Hepatocyte (in vitro differentiated cells): Measurements from ENCODE around the gene RNF25. TPM values are rescaled to one million over a fixed set of nuclear protein-coding genes. Genes with fewer than 3 reads are reported as not detected.

ENCODE experiments used
- DNase-seq: peaks from one replicate; pipeline ENCODE4 v3.0.0-alpha.2; 2016; ENCODE audit warnings: low spot score
- H2AFZ ChIP-seq: fragments of 200-600 bp; sonication (generic); 2 replicates; pipeline ENCODE4 v1.6.0; 2016; ENCODE audit warnings: antibody characterized with exemption, mild to moderate bottlenecking
- H3K27ac ChIP-seq: fragments of 200-600 bp; sonication (generic); 2 replicates; pipeline ENCODE4 v1.5.1; 2016; ENCODE audit warnings: mild to moderate bottlenecking
- H3K27me3 ChIP-seq: fragments of 200-600 bp; sonication (generic); 2 replicates; pipeline ENCODE4 v1.6.1; 2016
- H3K36me3 ChIP-seq: fragments of 200-600 bp; sonication (generic); replicated peaks from 2 replicates; pipeline ENCODE4 v1.5.1; 2016; ENCODE audit warnings: low read depth; ENCODE audit not compliant: insufficient read depth
- H3K4me1 ChIP-seq: fragments of 200-600 bp; sonication (generic); 2 replicates; pipeline ENCODE4 v1.5.1; 2016; ENCODE audit warnings: mild to moderate bottlenecking, moderate library complexity; ENCODE audit not compliant: insufficient read depth
- H3K4me2 ChIP-seq: fragments of 200-600 bp; sonication (generic); 2 replicates; pipeline ENCODE4 v1.6.0; 2016
- H3K4me3 ChIP-seq: fragments of 200-600 bp; sonication (generic); 2 replicates; pipeline ENCODE4 v1.5.1; 2016; ENCODE audit warnings: mild to moderate bottlenecking
- H3K79me2 ChIP-seq: fragments of 200-600 bp; sonication (generic); 2 replicates; pipeline ENCODE4 v1.6.0; 2017; ENCODE audit warnings: mild to moderate bottlenecking
- H3K9me2 ChIP-seq: fragments of 200-600 bp; sonication (generic); replicated peaks from 2 replicates; pipeline ENCODE4 v1.6.0; 2017; ENCODE audit warnings: mild to moderate bottlenecking; ENCODE audit not compliant: insufficient read depth
- H3K9me3 ChIP-seq: fragments of 200-600 bp; sonication (generic); 2 replicates; pipeline ENCODE4 v1.5.1; 2016; ENCODE audit warnings: low read depth, mild to moderate bottlenecking
- H4K20me1 ChIP-seq: fragments of 200-600 bp; sonication (generic); 2 replicates; pipeline ENCODE4 v1.6.0; 2016; ENCODE audit warnings: mild to moderate bottlenecking; ENCODE audit not compliant: insufficient read depth, poor library complexity, severe bottlenecking
- EZH2 ChIP-seq: fragments of 200-600 bp; sonication (generic); IDR thresholded peaks from 2 replicates; pipeline ENCODE4 v1.6.1; 2016; ENCODE audit warnings: antibody characterized with exemption, mild to moderate bottlenecking, borderline replicate concordance
- EZH2phosphoT487 ChIP-seq: fragments of 200-600 bp; sonication (generic); IDR thresholded peaks from one replicate; pipeline ENCODE4 v1.6.1; 2018; ENCODE audit warnings: antibody characterized with exemption, mild to moderate bottlenecking, low read depth, moderate library complexity; ENCODE audit not compliant: unreplicated experiment, severe bottlenecking
- WGBS: methylation state at CpG from one replicate; pipeline ENCODE4 v1.1.6; 2016; ENCODE audit warnings: low lambda C conversion rate; ENCODE audit errors: missing lambda C conversion rate; 5-methylcytosine and 5-hydroxymethylcytosine counted together
- polyA plus RNA-seq: library from polyadenylated mRNA; unstranded; fragments of >200 nt; fragmentation: Nextera tagmentation; extraction: Ambion mirVana; gene quantifications from 2 replicates; pipeline ENCODE4 v1.2.1, GENCODE V29; 2016
- total RNA-seq: library from RNA; depleted of rRNA; stranded (reverse); fragments of >200 nt; gene quantifications from 2 replicates; pipeline ENCODE4 v1.2.3, GENCODE V29; 2014
- TF ChIP-seq, protein P1 (sequence below): fragments of 200-600 bp; sonication (generic); IDR thresholded peaks from 2 replicates; pipeline ENCODE4 v1.5.1; 2016; ENCODE audit warnings: antibody characterized with exemption, mild to moderate bottlenecking; ENCODE audit not compliant: poor library complexity

The RNF25 gene
- total and polyA plus RNA-seq, 2 experiments from 2014 or later, result 21.0 to 32.4 TPM

DNA sequence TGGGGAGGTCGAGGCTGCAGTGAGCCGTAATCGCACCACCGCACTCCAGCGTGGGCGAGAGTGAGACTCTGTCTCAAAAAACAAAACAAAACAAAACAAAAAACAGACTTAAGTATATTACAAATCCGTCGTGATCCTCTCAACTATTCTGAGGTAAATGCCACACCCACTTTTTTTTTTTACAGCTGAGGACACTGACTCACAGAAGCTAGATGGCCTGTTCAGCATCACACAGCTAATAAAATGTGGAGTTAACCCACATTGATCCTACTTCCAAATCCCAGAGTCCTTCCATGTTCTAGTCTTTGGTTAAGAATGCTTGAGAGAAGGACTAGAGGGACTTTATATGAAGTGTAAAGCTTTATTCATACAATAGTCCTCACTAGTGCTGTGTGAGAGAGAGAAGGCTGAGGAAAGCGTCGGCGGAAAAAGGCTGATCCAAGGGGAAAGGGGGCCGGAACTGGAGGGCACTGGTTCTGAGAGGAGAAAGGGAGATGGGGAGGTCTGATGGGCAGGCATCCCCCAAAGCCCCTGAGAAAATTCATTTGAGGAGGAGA lies 627 bp downstream of the RNF25 start:
- WGBS, result 45% methylated on average over 12 of the region's 12 CpGs
- H3K79me2 ChIP-seq, result peaks cover 27% of the 10 kb centered on the region

GRCh38 chr2:218664653-218665052 lies 7.1 kb downstream of the RNF25 start:
- 98% methylated on average over 7 of the region's 7 CpGs for WGBS

More for the DNA sequence above, 627 bp downstream of the RNF25 start:
- Histone ChIP-seq H3K27me3 (no peaks in the 10 kb centered on the region), H2AFZ (peak overlapping the region; percentile 61), H3K9me3 (no peaks in the 10 kb centered on the region), H3K36me3 (no peaks in the 10 kb centered on the region), H4K20me1 (no peaks in the 10 kb centered on the region), H3K27ac (peak overlapping the region; percentile 91), H3K4me1 (peaks cover 8% of the 10 kb centered on the region), H3K9me2 (no peaks in the 10 kb centered on the region), H3K4me2 (peak overlapping the region; percentile 81), H3K4me3 (peak overlapping the region; percentile 42)
- peak; percentile 50 for DNase-seq
- TF ChIP-seq, protein P1, sequence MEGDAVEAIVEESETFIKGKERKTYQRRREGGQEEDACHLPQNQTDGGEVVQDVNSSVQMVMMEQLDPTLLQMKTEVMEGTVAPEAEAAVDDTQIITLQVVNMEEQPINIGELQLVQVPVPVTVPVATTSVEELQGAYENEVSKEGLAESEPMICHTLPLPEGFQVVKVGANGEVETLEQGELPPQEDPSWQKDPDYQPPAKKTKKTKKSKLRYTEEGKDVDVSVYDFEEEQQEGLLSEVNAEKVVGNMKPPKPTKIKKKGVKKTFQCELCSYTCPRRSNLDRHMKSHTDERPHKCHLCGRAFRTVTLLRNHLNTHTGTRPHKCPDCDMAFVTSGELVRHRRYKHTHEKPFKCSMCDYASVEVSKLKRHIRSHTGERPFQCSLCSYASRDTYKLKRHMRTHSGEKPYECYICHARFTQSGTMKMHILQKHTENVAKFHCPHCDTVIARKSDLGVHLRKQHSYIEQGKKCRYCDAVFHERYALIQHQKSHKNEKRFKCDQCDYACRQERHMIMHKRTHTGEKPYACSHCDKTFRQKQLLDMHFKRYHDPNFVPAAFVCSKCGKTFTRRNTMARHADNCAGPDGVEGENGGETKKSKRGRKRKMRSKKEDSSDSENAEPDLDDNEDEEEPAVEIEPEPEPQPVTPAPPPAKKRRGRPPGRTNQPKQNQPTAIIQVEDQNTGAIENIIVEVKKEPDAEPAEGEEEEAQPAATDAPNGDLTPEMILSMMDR, result no peak
- TF ChIP-seq EZH2 (no peak), EZH2phosphoT487 (no peak)

DNA sequence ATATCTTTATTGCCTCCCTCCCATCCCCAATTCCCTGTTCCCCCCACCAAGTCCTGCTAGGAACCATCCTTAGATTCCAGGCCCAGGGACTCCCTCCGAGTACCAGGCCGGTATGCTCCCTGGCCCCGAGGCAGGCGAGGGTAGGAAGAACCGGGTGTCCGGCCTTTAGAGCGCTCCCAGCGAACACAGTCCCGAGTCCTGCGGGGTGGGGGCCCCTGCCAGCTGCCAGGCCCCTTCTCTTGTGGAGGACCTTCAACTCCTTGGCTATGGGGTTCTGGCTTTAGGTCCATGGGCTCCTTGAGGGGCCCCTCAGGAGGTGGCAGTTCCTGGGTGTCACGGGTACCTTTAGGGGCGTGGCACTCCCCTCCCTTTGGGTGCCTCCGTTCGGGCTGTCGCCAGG lies 7.9 kb downstream of the RNF25 start:
- H3K4me1 ChIP-seq, result peaks cover 4% of the 10 kb centered on the region
- no peak overlapping the region for H2AFZ ChIP-seq
- H3K36me3 ChIP-seq, result no peaks in the 10 kb centered on the region
- H3K27me3 ChIP-seq, result no peaks in the 10 kb centered on the region
- no peaks in the 10 kb centered on the region for H3K9me2 ChIP-seq
- peaks cover 7% of the 10 kb centered on the region for H3K79me2 ChIP-seq
- H3K27ac ChIP-seq, result no peak overlapping the region
- H4K20me1 ChIP-seq, result no peaks in the 10 kb centered on the region
- no peak overlapping the region for H3K4me2 ChIP-seq
- no peak overlapping the region for H3K4me3 ChIP-seq
- 96% methylated on average over 15 of the region's 15 CpGs for WGBS
- no peak for TF ChIP-seq EZH2phosphoT487
- TF ChIP-seq EZH2, result no peak
- TF ChIP-seq, protein P1, result no peak
- no peak for DNase-seq
- H3K9me3 ChIP-seq, result no peaks in the 10 kb centered on the region

More at GRCh38 chr2:218664653-218665052, 7.1 kb downstream of the RNF25 start:
- Histone ChIP-seq H3K9me2 (no peaks in the 10 kb centered on the region), H3K4me1 (peaks cover 4% of the 10 kb centered on the region), H3K27me3 (no peaks in the 10 kb centered on the region), H3K27ac (no peak overlapping the region), H3K4me2 (no peak overlapping the region), H2AFZ (no peak overlapping the region), H3K36me3 (no peaks in the 10 kb centered on the region), H3K9me3 (no peaks in the 10 kb centered on the region), H3K79me2 (peaks cover 15% of the 10 kb centered on the region), H4K20me1 (no peaks in the 10 kb centered on the region), H3K4me3 (no peak overlapping the region)
- TF ChIP-seq EZH2phosphoT487 (no peak), EZH2 (no peak)
- TF ChIP-seq, protein P1, result no peak
- no peak for DNase-seq
